ENCODE measurements around the gene TP73. TPM values are rescaled to one million over a fixed set of nuclear protein-coding genes. Genes with fewer than 3 reads are reported as not detected.
A peak's percentile ranks its signal among the peaks of the same experiment; 100 is the strongest.

Gene TP73
- total RNA-seq, 3 donors from 2014 or later, result 0.66 to 1.0 TPM; not detected in 1

DNA sequence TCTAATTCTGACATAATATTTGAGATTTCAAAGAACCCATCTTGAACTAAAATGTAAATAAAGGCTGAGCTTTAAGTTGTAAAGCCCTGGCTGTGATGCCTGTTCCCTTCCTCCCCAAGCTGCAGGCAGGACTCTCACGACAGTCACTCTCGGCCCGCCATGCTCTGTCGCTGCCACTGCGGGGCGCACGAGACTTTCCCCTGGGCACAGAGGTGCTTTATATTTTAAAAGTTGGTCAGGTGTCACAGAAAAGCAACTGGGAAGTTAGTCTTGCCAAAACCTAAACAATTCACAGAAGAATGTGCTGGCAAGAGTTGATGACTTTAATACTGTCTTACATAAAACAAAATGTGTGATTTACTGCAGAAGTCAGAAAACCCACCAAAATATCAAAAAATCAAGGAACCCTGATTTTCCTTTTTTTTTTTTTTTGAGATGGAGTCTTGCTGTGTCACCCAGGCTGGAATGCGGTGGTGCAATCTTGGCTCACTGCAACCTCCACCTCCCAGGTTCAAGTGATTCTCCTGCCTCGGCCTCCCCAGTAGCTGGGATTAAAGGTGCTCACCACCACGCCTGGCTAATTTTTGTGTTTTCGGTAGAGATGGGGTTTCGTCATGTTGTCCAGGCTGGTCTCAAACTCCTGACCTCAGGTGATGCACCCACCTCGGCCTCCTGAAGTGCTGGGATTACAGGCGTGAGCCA lies 133.3 kb downstream of the TP73 start:
- H3K36me3 ChIP-seq, result peaks cover 5% of the 10 kb centered on the region
- peaks cover 0 to 6% of the 10 kb centered on the region in 2 donors for H3K4me1 ChIP-seq
- TF ChIP-seq POLR2A (IDR thresholded peaks at IDR 0.05), result no peak
- TF ChIP-seq, protein P1, sequence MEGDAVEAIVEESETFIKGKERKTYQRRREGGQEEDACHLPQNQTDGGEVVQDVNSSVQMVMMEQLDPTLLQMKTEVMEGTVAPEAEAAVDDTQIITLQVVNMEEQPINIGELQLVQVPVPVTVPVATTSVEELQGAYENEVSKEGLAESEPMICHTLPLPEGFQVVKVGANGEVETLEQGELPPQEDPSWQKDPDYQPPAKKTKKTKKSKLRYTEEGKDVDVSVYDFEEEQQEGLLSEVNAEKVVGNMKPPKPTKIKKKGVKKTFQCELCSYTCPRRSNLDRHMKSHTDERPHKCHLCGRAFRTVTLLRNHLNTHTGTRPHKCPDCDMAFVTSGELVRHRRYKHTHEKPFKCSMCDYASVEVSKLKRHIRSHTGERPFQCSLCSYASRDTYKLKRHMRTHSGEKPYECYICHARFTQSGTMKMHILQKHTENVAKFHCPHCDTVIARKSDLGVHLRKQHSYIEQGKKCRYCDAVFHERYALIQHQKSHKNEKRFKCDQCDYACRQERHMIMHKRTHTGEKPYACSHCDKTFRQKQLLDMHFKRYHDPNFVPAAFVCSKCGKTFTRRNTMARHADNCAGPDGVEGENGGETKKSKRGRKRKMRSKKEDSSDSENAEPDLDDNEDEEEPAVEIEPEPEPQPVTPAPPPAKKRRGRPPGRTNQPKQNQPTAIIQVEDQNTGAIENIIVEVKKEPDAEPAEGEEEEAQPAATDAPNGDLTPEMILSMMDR (IDR thresholded peaks at IDR 0.05), result peak in 1 of 3 donors; percentile 43
- no peaks in the 10 kb centered on the region for H3K9me3 ChIP-seq
- H3K27ac ChIP-seq, result no peak overlapping the region
- intact Hi-C loops (cut with DNase I; ENCODE audit: low total_unique reads), result no loop called here
- H3K4me3 ChIP-seq, result no peak overlapping the region
- H3K27me3 ChIP-seq, result no peaks in the 10 kb centered on the region
- DNase-seq (ENCODE audit: low spot score in 2 of 2), result peak in 1 of 2 donors; percentile 33

Other genes with a start within 250 kb of the TP73 start
- gene ARHGEF16, start 197.9 kb upstream of the TP73 start, total RNA-seq, result 10 to 100 TPM in 2 of 3 donors, under 1 TPM in 1; 0.80 to 16.2 (median 15.1) TPM
- 10 to 100 TPM; 19.3 to 32.1 (median 24.2) TPM for gene MEGF6, start 41.0 kb upstream of the TP73 start, total RNA-seq
- 10 to 100 TPM; 32.4 to 56.8 (median 34.5) TPM for gene TPRG1L, start 27.5 kb upstream of the TP73 start, total RNA-seq
- gene WRAP73, start 2.4 kb upstream of the TP73 start, total RNA-seq, result 10 to 100 TPM; 19.3 to 23.6 (median 20.2) TPM
- gene CCDC27, start 99.9 kb downstream of the TP73 start, total RNA-seq, result not detected
- gene SMIM1, start 120.2 kb downstream of the TP73 start, total RNA-seq, result 1 to 10 TPM; 1.3 to 4.7 (median 4.6) TPM
- gene LRRC47, start 144.0 kb downstream of the TP73 start, total RNA-seq, result 10 to 100 TPM; 31.5 to 34.2 (median 34.2) TPM
- gene CEP104, start 204.7 kb downstream of the TP73 start, total RNA-seq, result 10 to 100 TPM; 24.0 to 33.8 (median 30.5) TPM
- gene DFFB, start 205.0 kb downstream of the TP73 start, total RNA-seq, result 10 to 100 TPM in 2 of 3 donors, 1 to 10 TPM in 1; 9.1 to 14.4 (median 11.3) TPM
- gene C1orf174, start 247.8 kb downstream of the TP73 start, total RNA-seq, result 10 to 100 TPM; 17.6 to 24.9 (median 18.1) TPM

Measured in breast epithelium (tissue), 4 donors.